Stimulated activated CD4-positive, alpha-beta T cell treated with anti-CD3 and anti-CD28 coated beads, Interleukin-4, amount 100 ng/mL, for 24 hours (primary cell): ENCODE results near the gene SLC26A8.
A peak's percentile ranks its signal among the peaks of the same experiment; 100 is the strongest.
"Not testable (repeated sequence)": the region's sequence is repeated elsewhere in the genome, so short reads cannot be mapped to it uniquely, and the experiment has no call there.

Experiments used
- DNase-seq: peaks from one replicate; pipeline ENCODE4 v3.0.0-alpha.2; 2020

The SLC26A8 gene

DNA sequence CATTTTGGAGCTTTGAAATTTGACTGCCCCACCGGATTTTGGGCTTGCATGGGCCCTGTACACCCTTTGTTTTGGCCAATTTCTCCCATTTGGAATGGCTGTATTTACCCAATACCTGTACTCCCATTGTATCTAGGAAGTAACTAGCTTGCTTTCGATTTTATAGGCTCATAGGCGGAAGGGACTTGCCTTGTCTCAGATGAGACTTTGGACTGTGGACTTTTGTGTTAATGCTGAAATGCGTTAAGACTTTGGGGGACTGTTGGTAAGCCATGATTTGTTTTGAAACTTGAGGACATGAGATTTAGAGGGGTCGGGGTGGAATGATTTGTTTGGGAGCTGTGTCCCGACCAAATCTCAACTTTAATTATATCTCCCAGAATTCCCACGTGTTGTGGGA lies 83.3 kb downstream of the SLC26A8 start:
- not testable (repeated sequence) for DNase-seq

- DNase-seq = not testable (repeated sequence)
Observed at GRCh38 chr6:35940014-35940413, 84.4 kb downstream of the SLC26A8 start.

DNA sequence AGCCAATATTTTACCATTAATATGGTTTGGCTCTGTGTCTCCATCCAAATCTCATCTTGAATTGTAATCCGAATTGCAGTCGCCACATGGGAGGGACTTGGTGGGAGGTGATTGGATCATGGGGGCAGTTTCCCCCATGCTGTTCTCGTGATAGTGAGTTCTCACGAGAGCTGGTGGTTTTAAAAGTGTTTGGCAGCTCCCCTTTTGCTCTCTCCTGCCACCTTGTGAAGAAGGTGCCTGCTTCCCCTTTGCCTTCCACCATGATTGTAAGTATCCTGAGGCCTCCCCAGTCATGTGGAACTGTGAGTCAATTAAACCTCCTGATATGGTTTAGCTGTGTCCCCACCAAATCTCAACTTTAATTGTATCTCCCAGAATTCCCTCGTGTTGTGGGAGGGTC lies 85.2 kb downstream of the SLC26A8 start:
- not testable (repeated sequence) for DNase-seq

- DNase-seq = no peak
Observed at GRCh38 chr6:35936681-35937359, 87.6 kb downstream of the SLC26A8 start.

DNA sequence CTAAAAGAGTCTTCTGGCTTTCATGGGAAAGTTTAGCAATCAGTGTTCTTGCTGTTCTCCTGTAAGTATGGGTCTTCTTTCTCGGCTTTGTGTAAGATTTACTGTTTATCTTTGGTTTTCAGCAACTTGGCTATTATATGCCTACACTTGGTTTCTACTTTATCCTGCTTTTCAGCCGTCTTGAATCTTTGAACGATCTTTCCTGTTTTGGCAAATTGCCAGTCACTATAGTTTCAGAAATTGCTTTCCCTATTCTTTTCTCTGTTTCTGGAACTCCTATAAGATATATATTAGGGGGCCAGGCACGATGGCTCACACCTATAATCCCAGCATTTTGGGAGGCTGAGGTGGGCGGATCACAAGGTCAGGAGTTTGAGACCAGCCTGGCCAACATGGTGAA lies 89.0 kb downstream of the SLC26A8 start:
- no peak for DNase-seq

DNA sequence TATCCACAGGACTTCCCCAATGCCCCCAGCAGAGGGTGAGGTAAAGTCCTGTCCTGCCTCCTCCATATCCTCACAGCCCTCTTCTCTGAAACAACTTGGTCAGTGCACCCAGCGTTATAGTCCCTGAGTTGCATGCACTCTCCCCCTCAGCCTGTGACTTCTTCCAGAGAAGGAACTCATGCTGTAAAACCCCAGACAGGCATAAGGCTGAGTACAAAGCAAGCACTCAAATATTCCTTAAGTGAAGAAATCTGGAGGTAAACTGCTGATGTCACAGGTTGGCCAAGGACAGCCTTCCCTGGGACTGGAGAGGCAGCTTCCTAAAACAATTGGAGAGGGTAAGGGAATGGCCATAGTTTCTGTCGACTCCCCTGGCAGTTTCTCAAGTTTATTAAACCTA lies 90.6 kb downstream of the SLC26A8 start:
- no peak for DNase-seq

DNA sequence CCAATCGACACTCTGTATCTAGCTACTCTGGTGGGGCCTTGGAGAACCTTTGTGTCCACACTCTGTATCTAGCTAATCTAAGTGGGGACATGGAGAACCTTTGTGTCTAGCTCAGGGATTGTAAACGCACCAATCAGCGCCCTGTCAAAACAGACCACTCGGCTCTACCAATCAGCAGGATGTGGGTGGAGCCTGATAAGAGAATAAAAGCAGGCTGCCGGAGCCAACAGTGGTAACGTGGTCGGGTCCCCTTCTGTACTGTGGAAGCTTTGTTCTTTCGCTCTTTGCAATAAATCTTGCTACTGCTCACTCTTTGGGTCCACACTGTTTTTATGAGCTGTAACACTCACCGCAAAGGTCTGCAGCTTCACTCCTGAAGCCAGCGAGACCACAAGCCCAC lies 92.6 kb downstream of the SLC26A8 start:
- DNase-seq = not testable (repeated sequence)

DNA sequence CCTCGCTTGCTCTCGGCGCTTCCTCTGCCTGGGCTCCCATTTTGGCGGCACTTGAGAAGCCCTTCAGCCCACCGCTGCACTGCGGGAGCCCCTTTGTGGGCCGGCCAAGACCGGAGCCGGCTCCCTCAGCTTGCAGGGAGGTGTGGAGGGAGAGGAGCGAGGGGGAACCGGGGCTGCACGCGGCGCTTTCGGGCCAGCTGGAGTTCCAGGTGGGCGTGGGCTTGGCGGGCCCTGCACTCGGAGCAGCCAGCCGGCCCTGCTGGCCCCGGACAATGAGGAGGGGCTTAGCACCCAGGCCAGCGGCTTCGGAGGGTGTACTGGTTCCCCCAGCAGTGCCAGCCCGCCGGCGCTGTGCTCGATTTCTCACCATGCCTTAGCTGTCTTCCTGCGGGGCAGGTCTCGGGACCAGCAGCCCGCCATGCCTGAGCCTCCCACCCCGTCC lies 93.3 kb downstream of the SLC26A8 start:
- no peak for DNase-seq

GRCh38 chr6:35929601-35930000 lies 94.8 kb downstream of the SLC26A8 start:
- no peak for DNase-seq

- DNase-seq = no peak
Observed at GRCh38 chr6:35926509-35927215, 97.8 kb downstream of the SLC26A8 start.

GRCh38 chr6:35925961-35926360 lies 98.5 kb downstream of the SLC26A8 start:
- DNase-seq = no peak

DNA sequence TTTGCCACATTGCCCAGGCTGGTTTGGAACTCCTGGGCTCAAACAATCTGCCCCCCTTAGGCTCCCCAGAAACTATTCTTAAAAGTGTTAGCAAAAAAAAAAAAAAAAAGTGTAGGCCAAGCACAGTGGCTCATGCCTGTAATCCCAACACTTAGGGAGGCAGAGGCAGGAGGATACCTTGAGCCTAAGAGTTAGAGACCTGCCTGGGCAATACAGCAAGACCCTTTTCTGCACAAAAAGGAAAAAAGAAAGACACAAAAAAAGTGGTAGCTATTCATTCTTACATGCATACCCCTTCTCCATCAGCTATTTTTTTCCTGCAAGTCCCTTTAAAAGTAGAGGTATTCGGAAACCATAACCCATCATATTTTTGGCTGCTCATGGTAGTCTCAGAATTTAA lies 100.3 kb downstream of the SLC26A8 start:
- no peak for DNase-seq

DNA sequence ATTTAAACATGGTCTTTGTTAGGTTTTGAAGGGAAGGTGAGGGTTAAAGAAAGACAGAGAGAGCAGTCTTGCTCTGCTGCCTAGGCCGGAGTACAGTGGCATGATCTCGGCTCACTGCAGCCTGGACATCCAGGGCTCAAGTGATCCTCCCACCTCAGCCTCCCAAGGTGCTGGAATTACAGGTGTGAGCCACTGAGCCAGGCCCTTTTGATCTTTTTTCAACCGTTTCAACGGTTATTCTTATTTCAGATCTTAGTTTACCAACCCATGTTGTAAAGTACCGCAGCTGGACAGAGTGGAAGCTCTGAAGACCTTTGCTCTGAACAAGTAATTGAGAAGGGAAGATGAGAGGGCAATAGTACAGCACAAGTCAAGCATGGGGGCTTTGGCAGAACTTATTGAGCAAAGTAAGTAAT lies 102.3 kb downstream of the SLC26A8 start:
- DNase-seq = no peak

DNA sequence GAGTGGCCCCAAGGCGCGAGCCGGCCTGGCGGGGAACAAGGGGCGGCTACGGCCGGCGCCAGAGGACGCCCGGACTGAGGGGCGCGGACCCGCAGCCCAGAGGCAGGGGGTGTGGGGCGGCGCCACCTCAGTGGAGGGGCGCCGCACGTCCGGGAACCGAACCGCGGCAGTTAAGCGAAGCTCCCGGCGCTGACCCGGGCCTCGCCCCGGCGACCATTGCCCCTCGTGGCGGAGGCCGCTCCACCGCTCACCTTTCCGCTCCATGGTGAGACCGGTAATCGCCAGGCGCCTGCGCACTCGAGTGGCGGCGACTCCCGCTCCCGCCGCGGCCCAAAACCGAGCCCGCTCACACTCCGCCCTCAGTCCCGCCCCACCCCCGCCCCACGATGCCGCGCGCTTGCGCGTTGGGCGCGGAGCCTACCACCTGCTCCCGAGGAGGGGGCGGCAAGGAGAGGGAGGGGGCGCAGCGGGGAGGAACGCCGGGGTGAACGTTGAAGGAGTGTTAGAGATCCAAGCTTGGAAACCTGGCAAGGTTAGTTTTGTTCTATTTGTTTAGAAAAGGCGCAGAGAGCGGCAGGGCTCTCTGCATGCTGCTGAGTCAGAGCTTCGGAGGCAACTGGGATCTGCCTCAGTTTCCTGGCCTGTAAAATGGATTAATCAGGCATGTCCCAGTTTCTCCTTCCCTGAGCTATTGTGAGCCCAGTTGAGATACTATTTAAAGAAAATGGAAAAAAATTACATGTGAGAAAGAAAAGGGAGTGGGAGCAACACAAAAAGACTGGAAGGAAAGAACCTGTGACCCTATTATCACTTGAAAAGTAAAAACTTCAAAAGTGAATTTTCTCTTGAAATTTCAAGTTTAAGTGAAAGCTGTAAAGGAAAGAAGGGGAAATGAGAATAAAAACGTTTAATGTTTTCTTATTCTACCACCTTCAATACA lies 103.4 kb downstream of the SLC26A8 start, which contains the start of gene SRPK1:
Gene SRPK1, minus strand, starts transcription at position 306 of the 940 bp plus-strand sequence. Its CDS starts 42 bp downstream, at position 264.
- DNase-seq = peak; percentile 89

- DNase-seq = peak; percentile 69
Observed at GRCh38 chr6:35919827-35920751, 104.4 kb downstream of the SLC26A8 start.

DNA sequence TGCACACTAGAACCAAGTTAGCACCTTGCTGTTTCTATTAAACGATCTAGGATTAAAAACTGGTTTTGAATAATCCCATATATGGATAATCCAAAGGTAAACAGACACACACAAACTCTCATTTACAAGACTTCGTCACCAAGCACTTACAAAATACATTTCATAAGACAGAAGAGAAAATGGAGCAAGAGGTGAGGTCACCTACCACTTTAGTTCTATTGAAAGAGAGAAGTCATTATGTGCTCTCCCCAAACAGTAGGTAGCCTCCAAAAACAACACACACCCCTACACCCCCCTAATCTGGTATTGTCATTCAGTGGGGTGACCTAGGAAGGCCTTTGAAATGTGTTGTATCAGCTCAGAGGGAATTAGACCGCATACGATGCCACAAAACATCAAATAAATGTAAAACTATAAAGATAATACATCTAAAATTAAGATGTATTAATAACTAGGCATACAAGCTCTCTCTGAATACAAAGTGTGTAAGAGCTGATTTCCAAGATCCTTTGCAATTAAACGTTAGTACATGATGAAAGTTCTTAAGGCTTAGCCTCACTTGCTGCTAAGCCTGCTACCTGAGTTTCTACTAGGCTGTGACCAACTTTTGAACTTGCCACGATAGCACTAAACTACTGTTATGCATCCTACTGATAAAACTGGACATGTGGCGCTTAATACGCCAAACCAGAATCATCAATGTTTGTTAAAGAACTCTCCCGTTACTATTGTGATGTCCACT lies 105.2 kb downstream of the SLC26A8 start:
- peak; percentile 12 for DNase-seq

DNA sequence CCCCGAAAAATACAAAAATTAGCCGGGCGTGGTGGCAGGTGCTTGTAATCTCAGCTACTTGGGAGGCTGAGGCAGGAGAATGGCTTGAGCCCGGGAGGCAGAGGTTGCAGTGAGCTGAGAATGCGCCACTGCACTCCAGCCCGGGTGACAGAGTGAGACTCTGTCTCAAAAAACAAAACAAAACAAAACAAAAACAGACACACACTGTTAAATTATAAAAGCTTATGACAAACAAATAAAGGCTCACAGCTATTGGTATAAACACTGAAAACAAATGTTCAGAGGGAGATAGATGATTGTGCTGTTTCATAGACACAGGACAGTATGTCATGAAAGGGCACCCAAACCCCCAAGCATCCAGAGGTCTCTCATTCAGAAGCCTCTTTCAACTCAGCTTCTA lies 107.5 kb downstream of the SLC26A8 start:
- DNase-seq = not testable (repeated sequence)

DNA sequence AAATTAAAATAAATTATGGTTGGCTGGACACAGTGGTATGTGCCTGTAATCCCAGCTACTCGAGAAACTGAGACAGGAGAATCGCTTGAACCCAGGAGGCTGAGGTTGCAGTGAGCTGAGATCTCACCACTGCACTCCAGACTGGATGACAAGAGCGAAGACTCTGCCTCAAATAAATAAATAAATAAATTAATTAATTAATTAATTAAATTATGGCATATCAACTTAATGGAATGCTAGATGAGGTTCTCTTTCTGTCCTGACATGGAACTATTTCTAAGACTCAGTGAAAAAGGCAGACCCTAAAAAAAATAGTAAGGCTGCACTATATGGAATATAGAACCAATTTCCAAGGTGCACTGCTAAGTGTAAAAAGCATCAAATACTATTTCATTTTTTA lies 108.4 kb downstream of the SLC26A8 start:
- no peak for DNase-seq

DNA sequence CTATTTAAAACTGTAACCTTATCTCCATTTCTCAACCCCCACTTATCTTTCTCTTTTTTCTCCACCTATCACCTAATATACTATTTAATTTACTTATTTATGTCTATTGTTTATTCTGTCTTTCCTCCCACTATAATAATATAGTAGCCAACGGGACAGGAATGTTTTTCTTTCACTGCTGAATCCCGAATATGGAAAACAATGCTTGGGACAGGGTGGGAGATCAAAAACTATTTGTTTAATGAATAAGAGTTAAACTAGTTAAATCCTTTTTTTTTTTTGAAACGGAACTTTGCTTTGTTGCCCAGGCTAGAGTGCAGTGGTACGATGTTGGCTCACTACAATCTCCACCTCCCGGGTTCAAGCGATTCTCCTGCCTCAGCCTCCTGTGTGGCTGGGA lies 109.9 kb downstream of the SLC26A8 start:
- no peak for DNase-seq

GRCh38 chr6:35911871-35912653 lies 112.4 kb downstream of the SLC26A8 start:
- DNase-seq = no peak
